ENCODE measurements around the gene NEDD1.

GRCh38 chr12:96906498-96906848, 584 bp upstream of the NEDD1 start:
- TF ChIP-seq EZH2 (IDR thresholded peaks at IDR 0.05; ENCODE audit: borderline replicate concordance, low read depth, low read length, poor library complexity, severe bottlenecking) = no peak
- TF ChIP-seq CTCF (conservative IDR thresholded peaks at IDR 0.05; ENCODE audit: low read depth, low read length) = no peak

All from A673 (cell line).